HL-60/S4 treated with phorbol 12-myristate 13-acetate at 8.2 ng/mL for 4 days and 3 days (cell line): Measurements from ENCODE around the gene PAPPA2.
"Not testable (repeated sequence)": the region's sequence is repeated elsewhere in the genome, so short reads cannot be mapped to it uniquely, and the experiment has no call there.

Experiments used
- in situ Hi-C: fragments of 300-500 bp; cut with MboI; formaldehyde crosslinking; loops from 2 replicates; pipeline ENCODE4 v1.15.0; 2022; ENCODE audit warnings: low sequenced_read_pairs

The PAPPA2 gene

DNA sequence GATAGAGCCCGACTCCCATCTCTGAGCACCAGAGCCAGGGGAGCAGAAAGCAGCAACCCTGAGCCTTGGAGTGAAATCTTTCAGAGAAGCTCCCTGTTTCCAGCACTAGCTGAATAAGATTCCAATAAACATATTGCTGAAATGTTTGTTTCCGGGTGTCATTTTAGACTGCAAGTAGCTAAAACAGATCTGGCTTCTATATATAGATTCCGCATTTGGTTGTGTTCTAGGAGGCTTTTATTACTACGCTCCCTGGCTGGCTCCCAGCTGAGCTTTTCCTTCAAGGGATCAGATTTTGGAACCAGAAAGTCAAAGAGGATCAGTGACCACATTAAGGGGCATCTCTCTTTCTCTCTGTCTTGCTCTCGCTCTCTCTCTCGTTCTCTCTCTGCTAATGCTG is 88.2 kb downstream of the PAPPA2 start:
- in situ Hi-C loops: no loop called here

DNA sequence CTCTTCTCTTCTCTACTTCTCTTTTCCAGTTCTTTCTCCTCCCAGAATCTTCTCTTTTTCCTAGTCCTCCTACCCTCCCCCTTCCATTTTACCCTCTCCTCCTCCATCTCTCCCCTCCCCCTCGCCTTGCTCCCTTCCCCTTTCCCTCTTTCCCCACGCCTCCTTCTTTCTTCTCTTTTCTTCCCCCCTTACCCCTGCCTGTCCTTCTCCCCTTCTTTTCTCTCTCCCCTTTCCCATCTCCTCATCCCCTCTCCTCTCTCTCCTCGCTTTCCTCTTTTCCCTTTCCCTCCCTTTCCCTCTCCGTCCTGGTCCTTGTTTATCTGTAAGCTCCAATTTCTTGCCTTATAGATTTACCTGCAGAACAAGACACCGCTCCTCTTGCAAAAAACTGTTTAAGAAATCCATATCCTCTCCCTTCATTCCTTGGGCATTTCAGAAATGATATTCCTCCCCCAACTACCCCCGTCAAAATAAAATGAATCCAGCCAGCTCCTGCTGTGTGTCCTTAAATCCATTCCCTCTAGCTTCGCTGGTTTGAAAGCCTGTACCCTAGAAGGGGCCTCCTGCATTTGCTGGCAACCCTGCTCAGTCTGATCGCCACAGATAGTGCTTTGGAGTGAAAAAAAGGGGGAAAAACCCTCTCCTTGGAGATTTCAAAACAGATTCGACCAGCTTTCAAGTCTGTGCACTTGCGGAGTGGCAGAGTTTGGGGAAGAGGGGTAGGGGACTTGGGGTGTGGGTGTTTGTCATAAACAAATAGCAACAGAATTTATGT is 89.4 kb downstream of the PAPPA2 start:
- in situ Hi-C loops: no loop called here

DNA sequence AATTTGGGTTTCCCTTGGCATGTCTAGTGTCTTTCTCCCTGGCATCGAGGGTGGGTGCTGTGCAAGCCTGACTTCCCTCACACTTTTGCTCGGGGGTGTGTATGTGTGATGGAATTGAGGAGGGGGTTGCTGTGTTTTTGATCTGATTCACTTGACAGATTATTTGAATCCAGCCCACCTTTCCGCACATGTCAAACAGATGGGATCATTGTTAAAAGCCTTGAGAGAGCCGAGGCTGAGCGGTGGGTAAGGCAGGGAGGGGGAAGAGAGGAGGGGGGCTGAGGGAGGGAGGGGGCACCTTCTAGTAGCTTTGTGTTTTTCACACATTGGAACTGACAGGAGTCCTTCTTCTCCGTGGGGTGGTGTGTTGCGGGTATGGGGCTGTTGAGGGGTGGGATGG is 90.0 kb downstream of the PAPPA2 start:
- in situ Hi-C loops: no loop called here

DNA sequence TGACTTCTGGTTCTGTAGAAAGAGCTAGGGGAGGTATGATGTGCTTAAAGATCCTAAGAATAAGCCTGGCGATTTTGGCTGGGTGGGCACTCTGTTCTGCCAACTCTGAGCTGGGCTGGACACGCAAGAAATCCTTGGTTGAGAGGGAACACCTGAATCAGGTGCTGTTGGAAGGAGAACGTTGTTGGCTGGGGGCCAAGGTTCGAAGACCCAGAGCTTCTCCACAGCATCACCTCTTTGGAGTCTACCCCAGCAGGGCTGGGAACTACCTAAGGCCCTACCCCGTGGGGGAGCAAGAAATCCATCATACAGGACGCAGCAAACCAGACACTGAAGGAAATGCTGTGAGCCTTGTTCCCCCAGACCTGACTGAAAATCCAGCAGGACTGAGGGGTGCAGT is 93.3 kb downstream of the PAPPA2 start:
- in situ Hi-C loops: no loop called here

DNA sequence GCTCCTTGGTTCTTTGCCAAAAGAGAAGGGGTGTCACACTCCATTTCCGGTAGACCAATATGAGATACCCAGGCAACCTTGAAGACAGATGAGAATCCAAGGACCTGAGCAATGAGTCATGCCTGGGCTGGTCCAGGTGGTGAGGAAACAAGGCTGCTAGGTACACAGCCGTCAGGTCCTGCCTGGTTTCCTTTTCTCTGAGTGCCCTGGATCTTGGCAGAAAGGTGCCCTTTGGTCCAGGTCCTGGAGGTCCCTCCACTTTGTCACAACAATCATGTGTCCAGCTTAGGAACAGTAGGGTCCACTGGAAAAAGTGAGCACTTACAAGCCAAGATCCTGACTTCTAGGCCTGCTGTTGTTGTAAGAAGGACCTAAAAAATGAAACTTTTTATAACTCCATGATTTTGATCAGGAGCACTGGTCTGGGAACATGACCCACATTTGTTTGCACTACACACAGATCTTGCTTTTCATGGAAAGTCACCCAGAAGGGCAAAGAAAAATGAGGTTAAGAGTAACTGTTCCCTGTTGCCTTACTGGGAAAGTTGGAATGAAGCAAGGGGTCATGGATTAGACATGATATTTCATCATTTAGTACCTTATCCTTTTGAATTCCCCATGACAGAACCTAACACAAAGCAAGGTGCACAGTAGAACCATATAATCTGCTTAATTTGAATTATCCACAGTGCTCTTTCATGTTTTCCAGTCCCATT is 94.7 kb downstream of the PAPPA2 start:
- in situ Hi-C loops: no loop called here

DNA sequence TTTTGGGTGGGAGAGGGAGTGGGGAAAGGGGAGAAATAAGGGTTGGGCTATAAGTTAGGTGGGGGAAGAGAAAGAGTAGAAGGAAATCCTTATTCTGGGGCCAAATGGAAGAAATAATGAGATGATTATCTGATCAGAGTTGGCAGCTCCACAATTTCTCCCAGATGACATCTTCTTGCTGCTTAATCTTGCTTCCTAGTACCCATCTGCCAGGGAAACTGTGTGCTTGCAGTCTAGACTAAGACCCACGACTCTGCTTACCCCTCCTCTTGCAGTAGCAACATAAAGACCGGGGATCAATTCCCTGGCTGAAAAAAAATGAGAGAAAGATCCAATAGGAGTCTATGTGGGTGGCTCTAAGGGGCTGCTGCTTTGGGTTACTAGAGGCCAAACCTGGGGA is 95.6 kb downstream of the PAPPA2 start:
- in situ Hi-C loops: no loop called here

DNA sequence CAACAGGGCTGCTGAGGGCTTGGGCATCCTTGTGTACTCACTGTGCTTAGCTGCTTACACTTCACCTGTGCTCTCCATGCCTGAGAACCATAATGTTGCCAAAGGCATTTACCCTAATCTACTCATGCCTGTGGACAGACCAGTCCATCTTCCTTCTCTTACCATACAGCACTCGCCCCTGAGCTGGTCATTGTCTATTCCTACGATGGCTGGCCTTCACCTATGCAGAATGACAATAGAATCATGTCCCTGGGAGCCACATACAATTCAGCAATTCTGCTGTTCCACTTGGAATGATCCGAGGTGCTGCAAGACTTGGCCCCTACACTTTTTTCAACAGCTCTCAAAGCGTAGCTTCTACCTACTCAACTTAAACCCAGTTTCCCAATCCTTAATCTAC is 96.5 kb downstream of the PAPPA2 start:
- in situ Hi-C loops: no loop called here

DNA sequence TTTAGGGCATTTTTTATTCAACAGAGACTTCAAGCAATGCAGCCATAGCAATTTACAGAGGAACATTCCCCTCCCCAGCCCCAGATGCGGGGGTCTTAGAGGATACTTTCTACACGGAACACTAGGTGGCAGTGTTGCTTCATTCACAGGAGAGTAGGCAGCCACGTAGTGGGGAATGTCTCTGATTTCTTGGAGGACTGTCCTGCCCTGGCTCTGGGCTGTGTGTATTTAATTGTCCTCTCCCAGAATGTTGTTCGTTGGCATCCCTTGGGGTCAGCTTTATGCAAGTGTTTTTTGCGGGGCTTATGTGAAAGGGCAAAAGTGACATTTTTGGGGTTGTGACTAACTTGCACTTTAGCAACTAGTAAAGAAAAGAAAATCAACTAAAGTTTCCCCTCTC is 96.9 kb downstream of the PAPPA2 start:
- in situ Hi-C loops: no loop called here

DNA sequence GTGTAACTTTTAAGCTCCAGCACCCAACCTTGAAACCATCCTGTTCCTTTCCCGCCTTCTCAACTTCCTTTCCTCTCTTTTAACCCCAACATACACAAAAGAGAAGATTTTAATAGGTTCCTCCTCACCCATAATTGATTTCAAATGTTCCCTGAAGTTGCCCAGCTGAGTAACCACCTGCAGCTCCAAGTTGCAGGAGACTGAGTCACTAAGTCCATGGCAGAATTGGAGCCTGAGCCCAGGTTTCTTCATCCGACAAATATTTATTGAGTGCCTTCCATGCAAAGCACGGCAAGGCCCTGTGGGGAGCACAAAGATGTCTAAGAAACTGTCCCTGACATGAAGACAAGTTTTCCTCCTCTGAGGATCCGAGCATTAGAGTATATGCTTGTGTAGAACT is 97.7 kb downstream of the PAPPA2 start:
- in situ Hi-C loops: no loop called here

DNA sequence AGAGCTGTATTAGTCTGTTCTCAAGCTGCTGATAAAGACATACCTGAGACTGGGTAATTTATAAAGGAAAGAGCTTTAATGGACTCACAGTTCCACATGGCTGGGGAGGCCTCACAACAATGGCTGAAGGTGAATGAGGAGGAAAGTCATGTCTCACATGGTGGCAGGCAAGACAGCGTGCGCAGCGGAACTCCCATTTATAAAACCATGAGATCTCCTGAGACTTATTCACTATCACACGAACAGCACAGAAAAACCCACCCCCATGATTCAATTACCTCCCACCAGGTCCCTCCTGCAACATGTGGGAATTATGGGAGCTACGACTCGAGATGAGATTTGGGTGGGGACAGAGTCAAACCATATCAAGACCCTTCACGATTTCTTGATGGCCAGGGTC is 98.8 kb downstream of the PAPPA2 start:
- in situ Hi-C loops: not testable (repeated sequence)

DNA sequence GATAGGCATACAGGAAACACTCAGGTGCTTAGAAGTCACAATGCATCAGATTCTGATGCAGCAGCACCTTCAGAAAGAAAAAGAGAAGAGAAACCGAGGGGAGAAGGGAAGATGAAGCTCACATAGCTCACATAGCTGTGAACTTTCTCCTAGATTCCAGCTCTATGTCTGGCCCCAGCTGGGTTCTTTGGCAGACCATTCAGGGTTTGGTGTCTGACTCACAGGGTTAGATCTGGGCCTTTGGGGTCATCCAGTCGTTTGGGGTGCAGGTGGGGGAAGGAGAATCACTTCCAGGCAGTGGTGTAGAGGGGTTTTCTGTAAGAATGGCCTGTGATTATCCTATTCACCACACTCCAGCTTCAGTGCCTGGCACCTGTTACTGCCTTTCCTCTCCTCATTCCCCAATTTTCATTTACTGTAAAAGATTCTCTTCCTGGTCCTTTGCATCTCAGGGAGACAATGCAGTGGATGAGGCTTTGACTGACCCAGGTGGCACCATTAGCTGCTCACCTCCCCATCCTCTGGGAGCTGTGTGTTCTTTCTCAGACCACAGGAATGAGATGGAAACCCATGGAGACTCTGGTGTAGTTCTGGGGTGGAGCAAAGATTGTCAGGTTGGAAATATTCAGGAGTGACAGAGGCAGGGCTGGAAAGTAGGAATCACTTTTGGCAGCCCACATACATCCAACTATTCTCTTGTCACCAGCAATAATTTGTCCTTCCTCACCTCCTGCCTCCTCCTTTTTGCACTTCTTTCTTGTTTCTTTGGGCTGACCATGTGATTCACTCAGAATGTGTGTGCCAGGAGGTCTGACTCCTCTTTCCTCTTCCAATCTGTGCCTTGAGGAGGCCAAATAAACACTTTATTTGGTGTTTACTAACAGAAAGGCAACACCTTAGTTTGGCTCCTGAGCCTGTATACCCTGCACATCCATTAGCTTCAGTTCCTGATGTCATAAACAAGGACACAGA is 103.3 kb downstream of the PAPPA2 start:
- in situ Hi-C loops: no loop called here

DNA sequence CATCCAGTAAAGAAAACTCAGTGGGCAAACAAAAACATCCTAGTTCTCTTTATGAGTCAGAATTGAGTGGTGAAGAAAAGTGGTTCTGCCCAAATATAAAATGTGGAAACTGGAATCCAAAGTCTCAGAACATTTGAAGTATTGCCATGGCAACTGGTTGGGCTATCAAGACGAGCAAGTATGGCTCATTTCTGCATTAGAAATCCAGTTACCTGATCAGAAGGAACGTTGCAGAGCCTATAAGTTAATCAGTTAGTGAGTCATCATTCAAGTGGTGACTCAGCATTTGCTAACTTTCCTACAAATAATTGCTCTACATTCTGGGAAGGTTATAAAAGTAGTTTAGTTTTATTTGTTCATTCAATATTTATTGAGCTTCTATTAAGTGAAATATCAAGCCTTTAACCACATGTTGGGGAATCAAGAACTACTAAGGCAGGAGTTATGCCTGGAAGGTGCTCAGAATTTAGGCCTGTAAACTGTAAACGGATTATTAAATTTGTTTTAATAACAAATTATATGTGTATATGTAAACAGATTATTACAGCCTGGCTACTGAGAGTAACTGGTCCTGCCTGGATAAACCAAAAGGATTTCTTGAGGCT is 104.3 kb downstream of the PAPPA2 start:
- in situ Hi-C loops: no loop called here

DNA sequence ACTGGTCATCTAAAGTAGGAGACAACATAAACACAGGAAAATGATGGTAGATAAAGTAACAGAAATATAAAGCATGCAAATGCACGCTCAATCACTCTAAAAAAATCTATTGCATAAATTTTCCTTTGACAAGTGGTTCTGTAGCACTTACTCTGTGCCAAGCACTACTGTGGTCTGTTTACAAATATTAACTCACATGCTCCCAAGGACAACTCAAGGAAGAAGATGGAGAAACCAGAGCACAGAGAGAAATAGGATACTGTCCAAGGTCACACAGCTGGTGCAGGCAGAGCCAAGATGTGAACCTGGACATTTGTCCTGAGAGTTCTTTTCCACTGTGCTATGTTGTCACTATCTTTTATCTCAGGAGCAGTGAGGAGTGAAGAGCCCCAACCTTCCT is 105.2 kb downstream of the PAPPA2 start:
- in situ Hi-C loops: no loop called here

DNA sequence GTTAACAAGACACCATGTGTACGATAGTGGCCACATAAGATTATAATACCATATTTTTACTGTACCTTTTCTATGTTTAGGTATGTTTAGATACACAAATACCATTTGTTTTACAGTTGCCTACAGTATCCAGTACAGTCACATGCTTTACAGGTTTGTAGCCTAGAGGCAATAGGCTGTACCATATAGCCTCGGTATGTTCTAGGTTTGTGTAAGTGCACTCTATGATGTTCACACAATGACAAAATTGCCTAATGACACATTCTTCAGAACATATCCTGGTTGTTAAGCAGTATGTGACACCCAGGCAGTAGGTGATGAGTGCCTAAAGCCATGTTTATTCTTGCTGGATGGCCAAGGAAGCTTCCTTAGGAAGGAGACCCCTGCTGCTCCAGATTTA is 111.8 kb downstream of the PAPPA2 start:
- in situ Hi-C loops: no loop called here

DNA sequence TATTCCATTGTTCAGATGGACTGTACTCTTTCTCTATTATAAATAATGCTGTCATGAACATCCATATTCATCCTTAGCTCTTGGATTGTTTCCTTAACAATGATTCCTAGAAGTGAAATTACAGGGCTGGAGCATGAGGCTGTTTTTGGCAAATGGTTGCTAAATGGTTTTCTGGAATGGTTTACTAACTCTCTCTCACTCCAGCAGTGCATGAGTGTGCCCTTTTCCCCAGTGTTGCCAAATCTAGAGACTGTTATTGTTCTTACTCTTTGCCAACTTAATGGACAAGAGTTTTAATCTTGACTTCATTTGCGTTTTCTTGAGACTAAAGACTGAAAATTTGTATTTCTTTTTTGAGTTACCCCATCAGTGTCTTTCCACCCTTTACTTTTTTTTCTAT is 113.0 kb downstream of the PAPPA2 start:
- in situ Hi-C loops: no loop called here

DNA sequence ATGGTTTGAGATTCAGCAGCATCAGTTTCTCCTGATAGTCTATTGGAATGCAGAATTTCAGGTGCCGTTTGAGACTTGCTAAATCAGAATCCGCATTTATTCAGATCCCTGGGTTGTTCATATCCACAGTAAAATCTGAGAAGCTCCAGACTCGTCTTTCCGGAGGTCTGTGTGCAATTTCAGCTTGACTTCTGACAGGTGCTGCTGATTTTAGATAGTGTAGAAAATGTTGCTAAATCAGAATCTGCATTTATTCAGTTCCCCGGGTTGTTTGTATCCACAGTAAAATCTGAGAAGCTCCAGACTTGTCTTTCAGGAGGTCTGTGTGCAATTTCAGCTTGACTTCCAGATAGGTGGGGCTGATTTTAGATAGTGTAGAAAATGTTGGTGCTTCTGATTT is 113.7 kb downstream of the PAPPA2 start:
- in situ Hi-C loops: no loop called here

DNA sequence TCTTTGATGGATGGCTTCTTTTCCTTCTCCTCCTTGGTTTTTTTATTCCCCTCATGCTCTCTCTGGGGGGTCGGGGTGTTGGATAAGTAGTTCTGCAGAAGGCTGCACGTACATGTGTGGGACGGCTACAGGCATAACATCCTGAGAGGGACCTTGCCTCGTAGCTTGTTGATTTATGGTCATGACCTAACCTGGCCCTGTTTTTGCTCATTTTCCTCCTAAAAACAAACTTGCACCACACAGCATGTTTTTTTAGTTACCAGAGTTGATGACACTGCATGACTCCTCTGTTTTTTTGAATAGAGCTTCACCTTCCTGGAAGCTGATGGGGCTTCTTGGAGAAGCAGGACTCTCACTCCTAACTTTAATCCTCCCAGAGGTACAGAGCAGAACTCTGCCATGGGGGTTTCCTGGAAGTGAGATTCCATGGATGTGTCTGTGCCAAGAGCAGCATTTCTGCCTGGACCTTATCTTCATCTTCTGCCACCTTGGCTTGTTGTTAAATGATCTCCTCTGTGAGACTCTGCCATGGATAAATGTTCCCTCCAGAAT is 114.7 kb downstream of the PAPPA2 start:
- in situ Hi-C loops: no loop called here

DNA sequence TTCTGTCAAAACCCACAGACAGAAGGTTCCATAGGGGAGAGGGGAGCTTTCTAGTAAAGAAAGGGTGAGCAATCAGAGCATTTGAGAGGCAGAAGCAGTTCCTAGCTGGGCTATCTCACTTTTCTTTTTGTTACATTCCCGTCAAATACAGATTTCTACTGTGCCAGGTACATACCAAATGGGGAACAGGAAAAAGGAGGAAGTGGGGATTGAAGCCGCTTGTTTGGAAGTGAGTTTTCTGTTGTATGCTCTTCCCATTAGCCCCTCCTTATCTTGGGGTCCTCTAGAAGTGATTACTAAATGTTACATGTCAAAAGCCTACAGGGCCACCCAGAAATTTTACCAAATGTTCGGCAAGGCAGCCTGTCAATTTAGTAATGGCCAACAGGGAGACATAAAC is 116.1 kb downstream of the PAPPA2 start:
- in situ Hi-C loops: no loop called here

DNA sequence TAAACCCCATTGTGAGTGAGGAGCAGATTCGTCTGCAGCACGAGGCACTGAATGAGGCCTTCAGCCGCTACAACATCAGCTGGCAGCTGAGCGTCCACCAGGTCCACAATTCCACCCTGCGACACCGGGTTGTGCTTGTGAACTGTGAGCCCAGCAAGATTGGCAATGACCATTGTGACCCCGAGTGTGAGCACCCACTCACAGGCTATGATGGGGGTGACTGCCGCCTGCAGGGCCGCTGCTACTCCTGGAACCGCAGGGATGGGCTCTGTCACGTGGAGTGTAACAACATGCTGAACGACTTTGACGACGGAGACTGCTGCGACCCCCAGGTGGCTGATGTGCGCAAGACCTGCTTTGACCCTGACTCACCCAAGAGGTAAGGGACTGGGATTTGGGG is 132.2 kb downstream of the PAPPA2 start:
- in situ Hi-C loops: no loop called here

DNA sequence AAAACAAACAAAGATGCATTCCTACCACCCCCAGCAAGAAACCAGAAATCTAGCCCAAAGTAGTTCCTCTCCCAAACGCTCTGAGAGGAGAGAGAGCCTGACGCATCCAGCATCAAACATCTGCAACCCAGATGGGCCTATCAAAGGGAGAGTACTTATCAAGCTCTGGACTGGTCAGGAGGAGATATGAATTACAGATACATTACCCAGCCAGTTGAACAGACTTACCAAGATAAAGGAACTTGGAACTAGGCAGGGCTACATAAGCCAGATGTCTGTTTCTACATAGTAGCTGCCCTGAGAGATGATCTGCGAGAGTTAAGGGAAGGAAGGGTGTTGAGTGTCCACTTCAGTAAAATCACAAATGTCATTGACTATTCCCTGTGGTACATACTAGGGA is 138.4 kb downstream of the PAPPA2 start:
- in situ Hi-C loops: no loop called here
